Central memory CD4-positive, alpha-beta T cell (primary cell): ENCODE measurements around the gene GRIN2A.

Experiments
- DNase-seq: peaks from one replicate; pipeline ENCODE4 v3.0.0; 2022

Gene GRIN2A

DNA sequence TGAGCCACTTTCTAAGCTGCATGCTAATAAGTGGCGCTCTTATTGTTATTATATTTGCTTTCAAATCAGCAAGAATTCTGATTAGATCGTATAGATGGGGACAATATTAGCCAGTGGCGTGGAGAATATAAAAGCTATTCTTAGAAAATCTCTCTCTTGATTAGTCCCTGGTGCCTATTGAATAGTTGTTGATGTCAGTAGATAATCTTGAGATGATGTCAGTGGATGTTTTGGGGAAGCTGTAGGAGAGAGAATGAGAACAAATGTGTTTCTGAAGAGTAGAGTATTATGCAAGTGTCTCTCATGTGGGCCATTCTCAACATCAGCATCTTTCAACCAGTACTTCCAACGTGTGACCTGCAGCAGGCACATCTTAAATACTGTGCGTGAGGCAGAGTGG is 445.7 kb downstream of the GRIN2A start:
- DNase-seq: no peak

DNA sequence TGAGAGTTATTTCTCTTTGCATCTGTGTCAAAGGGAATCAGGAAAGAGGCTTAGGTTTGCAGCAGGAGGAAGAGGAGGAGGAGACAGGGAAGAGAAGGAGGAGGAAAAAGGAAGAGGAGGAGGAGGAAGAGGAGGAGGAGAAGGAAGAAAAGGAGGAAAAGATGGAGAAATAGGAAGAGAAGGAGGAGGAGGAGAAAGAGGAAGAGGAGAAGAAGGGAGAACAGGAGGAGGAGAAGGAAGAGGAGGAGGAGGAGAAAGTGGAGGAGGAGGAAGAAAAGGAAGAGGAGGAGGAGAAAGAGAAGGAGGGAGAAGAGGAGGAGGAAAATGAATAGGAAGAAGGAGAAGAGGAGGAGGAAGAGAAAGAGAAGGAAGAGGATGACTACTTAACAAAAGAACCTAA is 459.1 kb downstream of the GRIN2A start:
- DNase-seq: no peak

DNA sequence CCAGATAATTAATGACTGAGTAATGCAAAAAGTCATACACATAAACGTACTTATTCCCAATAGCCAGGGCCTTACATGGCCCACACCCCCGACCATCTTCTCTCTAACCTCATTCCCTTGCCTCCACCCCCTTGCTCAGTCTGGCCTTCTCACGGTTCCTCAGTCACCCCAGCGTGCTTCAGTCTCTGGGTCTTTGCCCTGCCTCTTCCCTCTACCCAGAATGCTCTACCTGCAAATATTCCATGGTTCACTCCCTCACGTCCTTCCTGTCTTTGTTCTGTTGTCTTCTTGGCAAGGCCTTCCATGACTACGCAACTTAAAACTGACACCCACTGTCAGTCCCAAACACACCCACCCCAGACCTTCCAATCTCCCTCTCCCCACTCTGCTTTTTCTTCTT is 468.3 kb downstream of the GRIN2A start:
- no peak for DNase-seq

DNA sequence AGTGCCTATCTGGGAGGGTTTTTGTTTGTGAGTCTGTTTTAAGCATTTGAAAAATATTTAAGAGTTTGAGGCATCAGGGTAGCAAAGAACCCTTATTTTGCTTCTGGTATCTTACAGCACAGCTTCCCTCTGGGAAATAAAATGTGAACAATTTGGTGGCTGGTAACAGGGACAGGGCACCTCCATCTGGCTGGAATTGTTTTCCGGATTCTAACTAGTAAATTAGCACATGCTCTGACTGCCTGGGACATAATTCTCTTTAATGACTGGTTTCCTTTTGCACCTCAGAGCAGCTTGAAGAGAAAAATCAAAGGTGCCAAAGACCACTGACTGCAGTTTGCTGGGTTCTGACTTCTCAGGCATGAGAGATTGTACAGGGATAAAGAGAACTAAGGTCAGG is 469.1 kb downstream of the GRIN2A start:
- no peak for DNase-seq

DNA sequence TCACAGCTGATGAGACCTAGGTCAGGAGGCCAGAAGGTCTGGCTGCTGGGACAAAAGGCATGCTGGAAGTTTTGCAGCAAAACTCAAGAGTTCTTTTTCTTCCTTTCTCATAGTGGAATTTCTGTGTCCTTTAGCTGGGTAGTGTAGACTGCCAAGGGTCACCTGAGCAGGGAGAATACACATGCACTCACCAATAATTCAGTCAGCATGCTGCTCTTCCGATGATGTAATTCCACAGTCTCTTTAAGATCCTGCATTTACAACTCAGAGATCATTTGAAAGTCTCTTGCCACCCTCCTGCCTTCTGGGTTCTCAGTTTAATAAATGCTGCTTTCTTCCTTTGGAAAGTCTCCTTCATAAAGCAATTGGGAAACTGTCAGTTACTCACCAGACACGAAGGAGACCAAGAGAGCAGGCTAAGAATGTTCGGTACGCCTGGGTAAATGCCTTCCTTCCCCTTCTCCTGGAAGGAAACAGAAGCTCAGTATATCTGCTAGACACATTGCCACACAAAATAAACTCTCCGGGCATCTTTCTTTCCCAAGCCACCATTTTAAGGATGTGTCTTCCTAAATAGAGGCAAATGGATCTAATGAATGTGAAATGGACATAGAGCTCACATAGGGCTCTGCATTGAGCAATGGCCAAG is 473.1 kb downstream of the GRIN2A start:
- DNase-seq: no peak

DNA sequence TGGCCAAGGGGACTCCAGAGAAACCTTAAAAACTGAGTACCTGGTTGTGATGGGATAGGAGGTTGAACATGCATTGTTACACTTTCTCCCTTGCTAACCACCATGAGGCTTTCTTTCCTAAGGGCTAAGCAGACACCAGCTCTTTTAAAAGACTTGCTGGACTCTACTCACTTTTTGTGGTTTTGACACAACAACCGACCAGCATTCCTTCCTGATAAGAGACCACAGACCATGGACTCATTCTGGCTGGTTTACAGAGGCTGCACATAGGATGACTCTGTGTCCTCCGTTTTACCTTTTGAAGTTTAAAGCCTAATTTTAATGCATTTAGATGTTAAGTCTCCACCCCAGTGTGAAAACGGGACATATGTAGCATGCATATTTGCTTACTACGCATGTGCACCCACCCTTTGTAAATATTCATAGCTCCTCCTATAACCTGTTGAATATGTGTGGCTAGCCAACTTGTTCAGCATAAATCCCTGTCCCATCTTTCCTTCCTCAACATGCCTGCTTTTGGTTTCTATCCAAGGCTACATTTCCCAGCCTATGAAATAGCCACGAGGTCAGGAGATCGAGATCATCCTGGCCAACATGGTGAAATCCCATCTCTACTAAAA is 475.9 kb downstream of the GRIN2A start:
- no peak for DNase-seq

DNA sequence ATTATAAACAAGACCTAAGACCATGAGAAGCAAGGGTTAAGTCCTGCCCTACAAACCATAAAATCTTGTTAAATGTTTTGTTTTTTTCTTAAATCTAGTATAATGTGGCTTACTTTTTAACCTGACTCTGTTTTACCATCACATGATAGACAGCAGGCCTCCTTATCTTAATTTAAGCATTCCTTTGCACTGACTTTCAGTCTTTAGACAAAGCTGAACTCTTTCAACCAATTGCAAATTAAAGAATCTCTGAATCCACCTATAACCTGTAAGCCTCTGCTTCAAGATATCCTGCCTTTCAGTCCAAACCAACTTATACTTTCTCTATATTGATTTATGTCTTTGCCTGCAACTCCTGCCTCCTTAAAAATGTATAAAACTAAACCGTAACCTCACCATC is 478.5 kb downstream of the GRIN2A start:
- no peak for DNase-seq
